Measurements from ENCODE around the gene C1GALT1C1L.
"Not testable (repeated sequence)": the region's sequence is repeated elsewhere in the genome, so short reads cannot be mapped to it uniquely, and the experiment has no call there.

C1GALT1C1L gene

DNA sequence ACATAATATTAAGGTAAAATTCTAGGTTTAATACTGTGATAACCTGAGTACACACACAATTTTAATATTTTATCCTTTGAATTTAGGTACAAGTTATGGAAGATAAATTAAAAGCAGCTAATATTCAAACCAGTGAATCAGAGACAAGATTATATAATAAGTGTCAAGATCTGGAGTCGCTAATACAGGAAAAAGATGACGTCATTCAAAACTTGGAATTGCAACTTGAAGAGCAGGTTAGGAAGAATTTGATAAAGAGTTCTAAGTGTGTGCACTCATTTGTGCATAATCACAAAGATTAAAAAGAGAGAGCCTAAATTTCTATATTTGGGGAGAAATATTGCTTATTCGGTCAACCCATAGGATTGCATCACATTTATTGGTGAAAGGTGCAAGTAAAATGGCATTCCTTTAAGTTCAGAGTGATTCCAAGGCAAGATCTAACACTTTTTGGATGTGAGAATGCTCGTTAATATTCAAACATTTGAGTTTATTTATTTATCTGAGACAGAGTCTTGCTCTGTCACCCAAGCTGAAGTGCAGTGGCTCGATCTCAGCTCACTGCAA, 16.3 kb upstream of the C1GALT1C1L start:
- Mint-ChIP-seq H3K4me3 (no peak overlapping the region), H3K27me3 (no peaks in the 10 kb centered on the region), H3K27ac (no peak overlapping the region), H3K4me1 (ENCODE audit: low read depth) (no peaks in the 10 kb centered on the region), H3K36me3 (peaks cover 5% of the 10 kb centered on the region), H3K9me3 (ENCODE audit: low read depth) (no peaks in the 10 kb centered on the region)

DNA sequence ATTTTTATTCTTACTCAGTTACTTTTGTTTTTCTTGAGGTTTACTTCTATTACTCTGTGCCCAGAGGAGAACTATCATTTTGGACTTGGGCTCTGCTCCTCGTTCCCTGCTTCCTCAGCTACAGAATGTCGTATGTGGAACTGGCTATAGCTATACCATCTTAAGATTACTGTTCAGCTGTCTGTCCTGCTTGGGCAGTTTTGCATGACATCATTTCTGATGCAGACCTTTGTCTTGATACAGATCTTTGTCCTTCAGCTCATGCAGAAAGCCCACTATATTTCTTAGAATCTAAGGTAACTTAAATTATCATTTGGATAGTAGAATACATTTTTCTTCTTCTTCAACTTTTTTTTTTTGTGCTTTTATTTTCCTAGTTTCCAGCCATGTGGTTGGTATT, 13.8 kb upstream of the C1GALT1C1L start:
- no peak overlapping the region for H3K27ac Mint-ChIP-seq
- H3K4me1 Mint-ChIP-seq (ENCODE audit: low read depth), result peaks cover 5% of the 10 kb centered on the region
- no peaks in the 10 kb centered on the region for H3K36me3 Mint-ChIP-seq
- no peak overlapping the region for H3K4me3 Mint-ChIP-seq
- no peaks in the 10 kb centered on the region for H3K9me3 Mint-ChIP-seq (ENCODE audit: low read depth)
- H3K27me3 Mint-ChIP-seq, result no peaks in the 10 kb centered on the region

DNA sequence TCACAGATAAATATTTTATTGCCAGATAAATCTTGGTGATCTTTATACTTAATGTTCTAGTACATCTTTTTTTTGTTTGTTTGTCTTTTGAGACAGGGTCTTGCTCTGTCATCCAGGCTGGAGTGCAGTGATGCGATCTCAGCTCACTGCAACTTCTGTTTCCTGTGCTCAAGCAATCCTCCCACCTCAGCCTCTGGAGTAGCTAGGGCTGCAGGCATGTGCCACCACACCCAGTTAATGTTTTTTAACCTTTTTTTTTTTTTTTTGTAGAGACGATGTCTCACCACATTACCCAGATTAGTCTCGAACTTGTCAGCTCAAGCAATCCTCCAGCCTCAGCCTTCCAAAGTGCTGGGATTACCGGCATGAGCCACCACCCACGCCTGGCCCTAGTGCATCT, 9.1 kb upstream of the C1GALT1C1L start:
- no peak overlapping the region for H3K4me3 Mint-ChIP-seq
- H3K27me3 Mint-ChIP-seq, result no peaks in the 10 kb centered on the region
- peaks cover 6% of the 10 kb centered on the region for H3K4me1 Mint-ChIP-seq (ENCODE audit: low read depth)
- H3K27ac Mint-ChIP-seq, result no peak overlapping the region
- H3K9me3 Mint-ChIP-seq (ENCODE audit: low read depth), result no peaks in the 10 kb centered on the region
- H3K36me3 Mint-ChIP-seq, result peaks cover 4% of the 10 kb centered on the region

DNA sequence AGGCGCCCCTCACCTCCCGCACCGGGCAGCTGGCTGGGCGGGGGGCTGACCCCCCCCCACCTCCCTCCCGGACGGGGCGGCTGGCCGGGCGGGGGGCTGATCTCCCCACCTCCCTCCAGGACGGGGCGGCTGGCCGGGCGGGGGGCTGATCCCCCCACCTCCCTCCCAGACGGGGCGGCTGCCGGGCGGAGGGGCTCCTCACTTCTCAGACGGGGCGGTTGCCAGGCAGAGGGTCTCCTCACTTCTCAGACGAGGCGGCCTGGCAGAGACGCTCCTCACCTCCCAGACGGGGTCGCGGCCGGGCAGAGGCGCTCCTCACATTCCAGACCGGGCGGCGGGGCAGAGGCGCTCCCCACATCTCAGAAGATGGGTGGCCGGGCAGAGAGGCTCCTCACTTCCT, 1.6 kb upstream of the C1GALT1C1L start:
- H3K9me3 Mint-ChIP-seq (ENCODE audit: low read depth); H3K27ac Mint-ChIP-seq; H3K4me3 Mint-ChIP-seq; H3K27me3 Mint-ChIP-seq; H3K36me3 Mint-ChIP-seq: not testable (repeated sequence)
- H3K4me1 Mint-ChIP-seq (ENCODE audit: low read depth), result peaks cover 11% of the 10 kb centered on the region

DNA sequence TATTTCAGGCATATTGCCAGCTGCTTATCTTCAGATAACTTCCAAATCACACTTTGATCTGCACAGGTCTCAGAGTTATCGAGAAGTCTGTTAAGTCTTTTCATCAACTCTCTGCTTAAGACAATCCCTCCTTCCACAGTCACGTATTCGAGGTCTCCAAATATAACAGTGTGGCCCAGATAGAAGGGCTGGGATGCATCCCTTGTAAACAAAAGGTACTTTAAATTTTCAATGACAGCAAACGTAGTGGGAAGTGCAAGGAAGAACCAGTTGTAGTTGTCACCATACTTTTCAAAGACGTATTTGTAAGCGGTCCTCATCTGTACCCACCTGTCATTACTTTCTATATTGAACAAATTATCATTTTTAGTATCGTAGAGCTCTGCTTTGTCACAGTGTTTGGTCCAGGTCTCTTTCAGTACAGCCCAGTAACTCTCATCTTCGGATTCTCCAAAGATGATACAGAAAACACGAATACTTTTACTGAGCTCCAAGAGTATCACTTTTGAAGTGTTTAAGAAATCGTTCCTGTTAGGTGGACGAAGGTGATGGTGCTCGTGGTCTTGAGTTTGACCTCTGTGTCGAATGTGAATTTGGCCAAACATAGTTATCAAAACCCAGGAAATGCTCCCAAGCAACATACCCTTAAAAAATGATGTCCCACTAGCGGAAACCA, 445 bp downstream of the C1GALT1C1L start:
- peaks cover 12% of the 10 kb centered on the region for H3K9me3 Mint-ChIP-seq (ENCODE audit: low read depth)
- peaks cover 3% of the 10 kb centered on the region for H3K27me3 Mint-ChIP-seq
- H3K4me3 Mint-ChIP-seq, result peak overlapping the region; percentile 80
- peaks cover 6% of the 10 kb centered on the region for H3K36me3 Mint-ChIP-seq
- no peak overlapping the region for H3K27ac Mint-ChIP-seq
- peaks cover 11% of the 10 kb centered on the region for H3K4me1 Mint-ChIP-seq (ENCODE audit: low read depth)

DNA sequence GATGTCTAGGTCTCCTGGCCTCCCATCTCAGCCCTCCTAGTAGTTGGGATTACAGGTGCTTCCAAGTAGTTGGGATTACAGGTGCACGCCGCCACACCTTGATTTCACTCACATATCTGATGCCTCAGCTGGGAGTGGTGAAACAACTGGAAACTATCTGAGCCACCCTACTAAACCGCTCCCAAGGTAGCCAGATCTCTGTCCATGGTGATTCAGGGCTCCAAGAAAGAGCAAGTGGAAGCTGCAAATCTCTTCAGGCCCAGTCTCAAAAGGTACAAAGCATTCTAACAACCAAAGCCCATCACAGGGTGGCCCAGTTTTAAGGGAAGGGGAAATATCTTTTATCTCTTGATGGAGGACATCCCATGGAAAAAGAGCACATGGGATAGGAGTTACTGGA, 19.0 kb downstream of the C1GALT1C1L start:
- peaks cover 7% of the 10 kb centered on the region for H3K36me3 Mint-ChIP-seq

DNA sequence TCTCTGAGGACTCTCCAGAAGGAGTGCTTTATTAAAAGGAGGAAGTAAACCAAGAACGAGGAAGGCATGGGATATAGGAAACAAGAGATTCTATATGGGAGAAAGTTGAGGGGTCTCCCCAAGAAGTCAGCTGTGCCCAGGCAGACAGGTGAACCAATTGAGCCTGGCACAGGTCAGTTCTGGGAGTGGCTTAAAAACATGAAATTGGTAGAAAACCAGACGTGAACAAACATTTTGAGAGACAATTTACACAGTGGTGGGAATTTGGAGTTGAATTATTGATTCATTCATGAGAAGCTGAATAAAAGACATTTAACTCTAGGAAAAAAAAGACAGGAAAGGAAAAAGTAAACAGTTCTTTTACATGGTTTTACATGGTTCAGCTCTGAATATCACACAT, 22.7 kb downstream of the C1GALT1C1L start:
- no peaks in the 10 kb centered on the region for H3K9me3 Mint-ChIP-seq (ENCODE audit: low read depth)
- no peak overlapping the region for H3K4me3 Mint-ChIP-seq
- H3K4me1 Mint-ChIP-seq (ENCODE audit: low read depth), result no peaks in the 10 kb centered on the region
- peaks cover 5% of the 10 kb centered on the region for H3K27me3 Mint-ChIP-seq
- H3K27ac Mint-ChIP-seq, result no peak overlapping the region
- peaks cover 4% of the 10 kb centered on the region for H3K36me3 Mint-ChIP-seq

More for the DNA sequence above, 19.0 kb downstream of the C1GALT1C1L start:
- no peak overlapping the region for H3K4me3 Mint-ChIP-seq
- no peaks in the 10 kb centered on the region for H3K9me3 Mint-ChIP-seq (ENCODE audit: low read depth)
- H3K4me1 Mint-ChIP-seq (ENCODE audit: low read depth), result no peaks in the 10 kb centered on the region
- H3K27me3 Mint-ChIP-seq, result peaks cover 5% of the 10 kb centered on the region
- no peak overlapping the region for H3K27ac Mint-ChIP-seq

DNA sequence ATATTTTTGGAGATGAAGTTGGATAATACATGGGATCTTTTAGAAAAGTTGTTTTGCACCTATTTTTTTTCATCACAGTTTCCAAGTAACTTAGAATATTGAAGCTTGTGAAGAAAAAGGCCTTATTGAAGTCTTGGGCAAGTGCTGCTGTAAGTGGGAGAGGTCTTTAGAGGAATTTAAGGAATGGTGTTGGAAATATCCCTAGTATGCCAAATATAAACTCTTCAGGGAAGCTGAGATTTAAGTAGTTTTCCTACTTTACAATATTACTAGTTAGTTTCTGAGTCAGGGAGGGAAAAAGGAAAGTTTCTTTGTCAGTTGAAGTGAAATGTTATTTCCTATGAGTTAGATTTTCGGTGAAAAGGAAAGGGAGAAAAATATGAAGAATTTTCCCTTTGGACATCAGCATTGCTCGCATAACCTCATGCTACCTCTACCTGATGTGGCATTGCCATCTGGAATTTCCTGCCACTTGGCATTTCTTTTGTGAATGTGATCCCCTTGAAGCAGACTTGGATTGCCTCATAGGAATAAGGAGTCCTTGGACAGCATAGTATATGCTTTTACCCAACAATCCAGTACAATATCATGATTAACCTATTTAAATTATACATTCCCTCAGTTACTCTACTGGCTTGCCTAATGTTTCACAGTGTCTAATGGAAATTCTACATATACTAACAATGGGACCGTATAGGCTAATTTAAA, 27.1 kb downstream of the C1GALT1C1L start:
- peaks cover 2% of the 10 kb centered on the region for H3K36me3 Mint-ChIP-seq
- no peaks in the 10 kb centered on the region for H3K4me1 Mint-ChIP-seq (ENCODE audit: low read depth)
- H3K27me3 Mint-ChIP-seq, result peaks cover 5% of the 10 kb centered on the region
- no peaks in the 10 kb centered on the region for H3K9me3 Mint-ChIP-seq (ENCODE audit: low read depth)
- H3K27ac Mint-ChIP-seq, result no peak overlapping the region
- H3K4me3 Mint-ChIP-seq, result no peak overlapping the region

DNA sequence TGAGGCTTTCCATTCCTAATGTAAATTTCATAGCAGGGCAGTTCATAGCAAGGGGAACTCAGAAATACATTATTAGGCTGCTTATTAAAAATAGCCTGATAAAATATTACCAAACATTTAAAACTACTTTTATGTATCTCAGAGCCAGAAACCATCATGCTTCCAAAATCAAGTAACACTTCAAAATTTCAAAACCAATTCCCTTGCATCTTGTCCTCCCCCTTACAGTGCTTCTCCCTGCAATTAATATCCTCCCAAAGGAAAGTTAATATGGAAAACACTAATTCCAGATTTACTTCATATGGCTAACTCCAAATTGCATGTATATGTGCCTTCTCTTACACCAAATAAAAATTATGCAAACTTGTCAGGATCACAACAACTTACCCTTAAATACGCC, 32.5 kb downstream of the C1GALT1C1L start:
- H3K4me3 Mint-ChIP-seq, result no peak overlapping the region
- H3K36me3 Mint-ChIP-seq, result no peaks in the 10 kb centered on the region
- no peaks in the 10 kb centered on the region for H3K27me3 Mint-ChIP-seq
- no peaks in the 10 kb centered on the region for H3K4me1 Mint-ChIP-seq (ENCODE audit: low read depth)
- H3K27ac Mint-ChIP-seq, result no peak overlapping the region
- no peaks in the 10 kb centered on the region for H3K9me3 Mint-ChIP-seq (ENCODE audit: low read depth)

DNA sequence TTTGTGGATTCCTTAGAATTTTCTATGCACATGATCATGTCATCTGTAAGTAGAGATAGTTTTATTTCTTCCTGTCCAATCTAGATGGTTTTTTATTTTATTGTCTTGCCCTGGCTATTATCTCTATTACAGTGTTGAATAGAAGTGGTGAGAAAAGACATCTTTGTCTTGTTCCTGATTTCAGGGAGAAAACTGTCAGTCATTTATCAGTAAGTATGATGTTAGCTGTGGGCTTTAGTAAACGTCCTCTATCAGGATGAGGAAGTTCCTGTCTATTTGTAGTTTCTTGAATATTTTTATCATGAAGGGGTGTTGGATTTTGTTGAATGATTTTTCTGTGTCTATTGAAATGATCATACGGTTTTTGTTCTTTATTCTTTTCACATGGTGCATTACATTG, 33.9 kb downstream of the C1GALT1C1L start:
- Mint-ChIP-seq H3K4me3 (no peak overlapping the region), H3K9me3 (ENCODE audit: low read depth) (no peaks in the 10 kb centered on the region), H3K27ac (no peak overlapping the region), H3K27me3 (no peaks in the 10 kb centered on the region), H3K36me3 (no peaks in the 10 kb centered on the region), H3K4me1 (ENCODE audit: low read depth) (peaks cover 4% of the 10 kb centered on the region)

DNA sequence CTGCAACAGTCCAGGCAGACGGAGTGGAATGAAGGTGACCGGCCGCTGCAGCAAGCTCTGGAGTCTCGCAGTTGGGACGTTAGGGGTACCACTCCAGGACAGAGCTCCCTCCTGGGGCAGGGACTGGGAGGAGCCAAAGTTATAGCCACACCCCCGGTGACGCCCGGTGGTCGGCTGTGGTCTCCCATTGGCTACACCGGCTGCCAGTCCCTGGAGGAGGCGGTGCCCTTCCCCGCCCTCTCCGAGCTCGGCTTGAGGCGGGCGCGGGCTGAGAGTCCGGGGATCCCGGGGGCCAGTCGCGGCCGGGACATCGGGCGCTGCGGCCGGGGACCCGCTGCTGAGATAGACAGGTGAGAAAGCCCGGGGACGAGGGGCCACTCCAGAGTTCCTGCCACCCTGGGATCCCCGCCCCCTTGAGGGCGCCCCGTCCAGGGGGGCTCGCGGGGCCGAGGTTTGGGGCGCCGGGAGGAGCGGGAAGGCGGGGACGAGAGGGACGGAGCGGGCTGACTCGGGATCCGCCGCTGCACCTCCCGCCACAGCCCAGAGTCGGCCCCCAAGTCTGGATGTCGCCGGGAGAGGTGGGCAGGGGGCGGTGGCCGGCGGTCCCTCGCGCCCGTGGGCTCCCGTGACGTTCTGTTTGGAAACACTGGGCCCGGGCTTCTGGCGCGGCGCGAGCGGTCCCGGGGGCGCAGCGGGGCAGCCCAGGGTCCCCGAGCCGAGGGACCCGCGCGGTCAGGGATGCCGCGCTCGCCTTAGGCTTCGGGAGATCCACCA, 39.0 kb downstream of the C1GALT1C1L start, which contains the start of gene PLEKHH2:
PLEKHH2 (plus strand) TSS at position 231 of the 774 bp plus-strand sequence. CDS start 7,414 bp downstream, outside the sequence.
- peak within 1 kb of the TSS; percentile 95 for H3K4me3 Mint-ChIP-seq
- H3K4me1 Mint-ChIP-seq (ENCODE audit: low read depth), result peaks cover 13% of the 10 kb centered on the region
- H3K27ac Mint-ChIP-seq, result peak within 1 kb of the TSS; percentile 47
- peaks cover 8% of the 10 kb centered on the region for H3K27me3 Mint-ChIP-seq
- no peaks in the 10 kb centered on the region for H3K36me3 Mint-ChIP-seq
- no peaks in the 10 kb centered on the region for H3K9me3 Mint-ChIP-seq (ENCODE audit: low read depth)

DNA sequence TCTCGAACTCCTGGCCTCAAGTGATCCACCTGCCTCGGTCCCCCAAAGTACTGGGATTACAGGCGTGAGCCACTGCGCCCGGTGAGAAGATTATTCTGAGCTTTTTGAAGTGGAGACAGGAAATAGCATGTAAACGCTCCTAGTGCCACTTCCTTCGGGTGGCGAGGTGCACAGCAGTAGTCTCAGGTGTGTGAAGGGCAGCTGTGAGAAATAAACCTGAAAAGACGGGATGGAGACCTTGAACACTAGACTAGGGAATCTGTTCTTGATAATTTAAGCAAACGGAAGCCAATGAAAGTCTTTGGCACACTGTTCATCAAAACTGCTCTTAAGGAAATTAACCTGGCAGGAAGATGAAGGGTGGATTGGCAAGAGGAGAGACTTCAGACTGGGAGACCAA, 39.6 kb downstream of the C1GALT1C1L start:
- no peaks in the 10 kb centered on the region for H3K36me3 Mint-ChIP-seq
- no peaks in the 10 kb centered on the region for H3K9me3 Mint-ChIP-seq (ENCODE audit: low read depth)
- H3K27ac Mint-ChIP-seq, result peak overlapping the region; percentile 47
- H3K4me1 Mint-ChIP-seq (ENCODE audit: low read depth), result peaks cover 13% of the 10 kb centered on the region
- peak overlapping the region; percentile 95 for H3K4me3 Mint-ChIP-seq
- peaks cover 12% of the 10 kb centered on the region for H3K27me3 Mint-ChIP-seq

DNA sequence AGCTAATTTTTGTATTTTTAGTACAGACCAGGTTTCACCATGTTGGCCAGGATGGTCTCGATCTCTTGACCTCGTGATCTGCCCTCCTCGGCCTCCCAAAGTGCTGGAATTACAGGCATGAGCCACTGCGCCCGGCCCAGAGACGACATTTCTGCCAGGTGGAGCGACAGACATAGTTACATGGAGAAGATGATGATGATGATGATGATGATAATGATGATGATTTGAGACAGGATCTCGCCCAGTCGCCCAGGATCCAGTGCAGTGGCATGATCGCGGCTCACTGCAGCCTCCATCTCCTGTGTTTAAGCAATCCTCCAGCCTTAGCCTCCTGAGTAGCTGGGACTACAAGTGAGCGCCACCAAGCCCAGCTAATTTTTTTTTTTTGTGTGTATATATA, 40.1 kb downstream of the C1GALT1C1L start:
- Mint-ChIP-seq H3K27me3 (peaks cover 12% of the 10 kb centered on the region), H3K4me3 (peak overlapping the region; percentile 95), H3K4me1 (ENCODE audit: low read depth) (peaks cover 13% of the 10 kb centered on the region)
- H3K36me3 Mint-ChIP-seq; H3K9me3 Mint-ChIP-seq (ENCODE audit: low read depth); H3K27ac Mint-ChIP-seq: not testable (repeated sequence)

DNA sequence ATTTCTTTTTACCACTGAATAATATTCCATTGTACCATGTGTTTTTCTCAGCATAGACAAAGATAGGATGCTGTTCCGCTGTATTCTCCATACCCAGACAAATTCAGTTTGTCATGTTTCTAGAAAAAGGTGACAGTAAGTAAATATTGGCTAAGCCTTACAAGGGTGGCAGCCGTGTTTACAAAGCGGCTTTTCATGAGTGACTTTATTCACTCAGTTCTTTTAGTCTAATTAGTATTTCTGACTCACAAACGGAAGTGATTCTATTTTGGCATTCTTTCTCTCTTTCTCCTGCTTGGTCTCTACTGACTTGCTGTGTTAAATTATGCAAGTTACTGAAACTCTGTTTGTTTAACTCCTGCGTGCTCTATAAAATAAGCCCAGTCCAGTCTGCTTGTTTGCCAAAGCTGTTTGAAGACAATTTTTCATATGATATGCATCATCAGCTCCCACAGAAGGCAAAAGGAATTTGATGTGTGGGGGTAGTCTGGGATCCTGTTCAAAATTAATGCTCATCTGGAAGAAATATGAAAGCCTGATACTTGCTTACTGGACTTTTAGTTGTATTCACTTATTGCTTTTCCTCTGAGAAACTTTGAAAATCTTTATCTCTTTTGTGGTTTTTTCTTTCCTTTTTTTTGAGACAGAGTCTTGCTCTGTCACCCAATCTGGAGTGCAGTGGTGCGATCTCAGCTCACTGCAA, 41.5 kb downstream of the C1GALT1C1L start:
- Mint-ChIP-seq H3K36me3 (no peaks in the 10 kb centered on the region), H3K4me3 (no peak overlapping the region), H3K9me3 (ENCODE audit: low read depth) (no peaks in the 10 kb centered on the region), H3K27ac (no peak overlapping the region), H3K27me3 (peaks cover 12% of the 10 kb centered on the region), H3K4me1 (ENCODE audit: low read depth) (peaks cover 13% of the 10 kb centered on the region)
